PC-9 (cell line): ENCODE results near the gene MORC4.

Experiments
- CTCF ChIP-seq: fragments of 200-600 bp; sonication (generic); conservative IDR thresholded peaks from 2 replicates; pipeline ENCODE4 v1.6.1; 2017; ENCODE audit warnings: mixed run types, antibody characterized with exemption, mild to moderate bottlenecking, moderate library complexity
- EZH2 ChIP-seq: fragments of 200-600 bp; sonication (generic); IDR thresholded peaks from 2 replicates; pipeline ENCODE4 v1.8.0; 2017; ENCODE audit warnings: antibody characterized with exemption, low read depth

- TF ChIP-seq EZH2 (no peak), CTCF (no peak)
These were observed 66.5 kb downstream of the MORC4 start for GRCh38 chrX:106933538-106933961.
